Duodenal mucosa (tissue), 2 donors: ENCODE results near the gene FAM131C.
A peak's percentile ranks its signal among the peaks of the same experiment; 100 is the strongest.
"Not testable (repeated sequence)": the region's sequence is repeated elsewhere in the genome, so short reads cannot be mapped to it uniquely, and the experiment has no call there.

Source experiments
- H3K27ac ChIP-seq: one replicate; pipeline ENCODE4 v1.7.0; 2013; ENCODE audit warnings: low read depth, low read length
- H3K27me3 ChIP-seq, 2 donors: one replicate each; pipeline ENCODE4 v1.7.0; 2013; ENCODE audit warnings: low read length in 2 of 2, control low read depth in 1 of 2; ENCODE audit not compliant: insufficient read depth in 2 of 2, control insufficient read depth in 1 of 2
- H3K36me3 ChIP-seq, 2 donors: one replicate each; pipeline ENCODE4 v1.7.0; 2013; ENCODE audit warnings: low read length in 2 of 2, control low read depth in 1 of 2; ENCODE audit not compliant: insufficient read depth in 2 of 2, control insufficient read depth in 1 of 2
- H3K4me1 ChIP-seq, 2 donors: one replicate each; pipeline ENCODE4 v1.7.0; 2013; ENCODE audit warnings: low read length in 2 of 2, control low read depth in 1 of 2; ENCODE audit not compliant: insufficient read depth in 2 of 2, control insufficient read depth in 1 of 2
- H3K4me3 ChIP-seq, 2 donors: one replicate each; pipeline ENCODE4 v1.7.0; 2013; ENCODE audit warnings: low read length in 2 of 2, low read depth in 1 of 2
- H3K9ac ChIP-seq, 2 donors: one replicate each; pipeline ENCODE4 v1.7.0; 2013; ENCODE audit warnings: low read length in 2 of 2, low read depth in 1 of 2
- H3K9me3 ChIP-seq, 2 donors: one replicate each; pipeline ENCODE4 v1.7.0; 2013; ENCODE audit warnings: low read length in 2 of 2, control low read depth in 1 of 2; ENCODE audit not compliant: control insufficient read depth in 1 of 2

The FAM131C gene

DNA sequence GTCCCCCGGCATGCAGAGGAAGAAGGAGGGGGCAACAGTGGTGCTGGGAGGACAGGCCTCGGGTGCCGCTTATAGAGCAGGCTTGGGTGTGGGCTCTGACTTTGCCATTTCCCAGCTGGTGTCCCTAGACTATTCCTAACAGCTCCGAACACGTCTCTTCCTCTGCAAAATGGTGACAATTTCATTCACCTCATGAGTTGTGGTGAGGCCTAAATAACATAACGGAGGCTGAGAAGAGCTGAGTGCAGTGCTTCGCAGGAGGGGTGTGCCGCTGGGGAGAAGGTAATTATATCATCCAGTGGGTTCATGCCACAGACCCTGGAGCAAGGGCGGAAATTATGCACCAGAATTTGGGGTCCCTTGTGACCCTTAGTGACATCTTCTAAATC lies 10.8 kb downstream of the FAM131C start:
- H3K27me3 ChIP-seq, H3K27ac ChIP-seq, H3K4me3 ChIP-seq: not testable (repeated sequence)

DNA sequence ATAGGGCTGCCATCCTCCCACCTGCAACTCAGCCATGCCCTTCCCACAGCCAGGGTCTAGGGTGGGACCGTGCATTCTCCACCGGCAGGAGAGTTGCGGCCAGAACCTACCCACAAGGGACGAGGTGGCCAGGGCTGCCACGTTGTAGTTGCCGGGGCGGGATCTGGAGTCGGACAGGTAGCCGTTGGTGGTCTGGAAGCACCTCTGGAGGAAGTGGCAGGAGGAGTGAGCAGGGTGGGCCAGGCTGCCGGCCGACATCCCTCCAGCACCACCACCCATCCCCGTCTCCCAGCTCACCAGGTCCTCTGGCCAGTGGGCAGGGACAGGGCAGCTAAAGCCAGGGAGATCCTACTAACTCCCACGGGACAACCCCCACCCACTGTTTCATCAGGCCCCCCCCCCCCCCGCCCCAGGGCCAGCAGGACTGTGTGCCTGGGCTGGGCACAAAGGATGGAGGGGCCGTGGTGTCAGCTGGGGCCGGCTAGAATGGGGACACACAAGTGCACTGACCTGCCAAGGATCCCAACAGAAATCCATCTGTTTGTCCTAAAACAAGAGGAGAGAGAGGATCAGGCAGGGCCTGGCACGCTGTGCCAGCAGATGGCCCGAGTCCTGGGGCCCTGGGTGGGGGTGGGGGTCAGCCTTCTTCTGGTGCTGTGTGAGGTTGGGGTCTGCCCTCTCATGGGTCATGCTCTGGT lies 11.3 kb downstream of the FAM131C start:
- H3K27ac ChIP-seq, H3K36me3 ChIP-seq, H3K9me3 ChIP-seq, H3K4me3 ChIP-seq, H3K9ac ChIP-seq, H3K4me1 ChIP-seq, H3K27me3 ChIP-seq: not testable (repeated sequence)

More for the DNA sequence above, 10.8 kb downstream of the FAM131C start:
- H3K9ac ChIP-seq, H3K36me3 ChIP-seq, H3K9me3 ChIP-seq: not testable (repeated sequence)
- H3K4me1 ChIP-seq, result peaks cover 9 to 11% of the 10 kb centered on the region in 2 donors

DNA sequence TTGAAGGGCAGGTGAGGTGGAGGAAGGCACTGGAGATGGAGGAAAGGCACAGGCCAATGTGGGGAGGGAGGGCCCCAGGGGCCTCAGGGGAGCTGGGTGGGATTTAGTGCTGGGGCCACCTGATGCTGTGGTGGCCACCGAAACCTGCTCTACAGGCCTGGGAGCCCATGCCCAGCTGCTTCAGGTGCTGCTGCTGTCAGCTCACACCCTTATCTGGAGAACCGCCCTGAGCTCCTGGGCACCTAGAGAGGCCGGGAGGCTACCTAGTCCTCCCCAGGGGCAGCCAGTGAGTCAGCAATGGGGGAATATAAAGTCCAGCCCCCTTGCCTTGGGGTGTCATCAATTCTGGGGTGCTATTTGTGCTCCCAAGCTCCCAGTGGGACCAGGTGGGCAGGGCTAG lies 12.2 kb downstream of the FAM131C start:
- Histone ChIP-seq H3K9me3 (no peaks in the 10 kb centered on the region), H3K27me3 (no peaks in the 10 kb centered on the region), H3K4me1 (no peaks in the 10 kb centered on the region), H3K27ac (no peak overlapping the region), H3K9ac (no peak overlapping the region), H3K4me3 (no peak overlapping the region), H3K36me3 (no peaks in the 10 kb centered on the region)

DNA sequence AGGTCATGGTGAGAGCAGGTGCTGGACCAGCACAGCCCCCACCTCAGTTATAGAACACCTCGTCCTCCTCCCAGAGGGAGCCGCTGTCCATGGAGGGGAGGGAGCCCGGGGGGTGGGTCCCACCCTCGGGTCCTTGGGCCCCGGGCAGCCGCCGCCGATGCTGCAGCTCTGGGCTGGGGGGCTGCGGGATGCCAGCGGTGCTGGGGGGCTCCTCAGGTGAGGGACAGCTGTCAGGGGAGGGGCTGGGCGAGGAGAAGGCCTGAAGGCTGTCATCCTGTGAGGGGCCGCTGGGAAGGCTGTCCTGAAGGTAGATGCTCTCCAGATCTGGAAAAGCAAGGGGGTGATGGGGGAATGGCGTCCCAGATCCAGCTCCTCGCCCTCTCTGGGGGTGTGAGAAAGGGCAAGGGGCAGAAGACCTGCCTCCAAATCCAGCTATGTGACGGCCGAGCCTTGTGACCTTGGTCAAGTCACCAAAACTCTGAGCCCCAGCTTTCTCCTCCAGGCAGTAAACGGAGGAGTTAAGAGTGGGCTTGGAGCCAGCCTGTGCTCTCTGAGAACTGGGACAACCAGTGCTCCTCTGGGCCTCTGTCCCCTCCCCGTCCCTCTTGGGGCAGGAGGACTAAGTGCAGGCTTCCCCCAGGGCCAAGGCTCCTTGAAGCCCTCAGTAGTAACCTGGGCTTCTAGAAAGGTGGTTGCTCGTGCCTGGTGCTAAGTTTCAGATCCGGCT lies 14.9 kb downstream of the FAM131C start:
- H3K27ac ChIP-seq, result not testable (repeated sequence)

DNA sequence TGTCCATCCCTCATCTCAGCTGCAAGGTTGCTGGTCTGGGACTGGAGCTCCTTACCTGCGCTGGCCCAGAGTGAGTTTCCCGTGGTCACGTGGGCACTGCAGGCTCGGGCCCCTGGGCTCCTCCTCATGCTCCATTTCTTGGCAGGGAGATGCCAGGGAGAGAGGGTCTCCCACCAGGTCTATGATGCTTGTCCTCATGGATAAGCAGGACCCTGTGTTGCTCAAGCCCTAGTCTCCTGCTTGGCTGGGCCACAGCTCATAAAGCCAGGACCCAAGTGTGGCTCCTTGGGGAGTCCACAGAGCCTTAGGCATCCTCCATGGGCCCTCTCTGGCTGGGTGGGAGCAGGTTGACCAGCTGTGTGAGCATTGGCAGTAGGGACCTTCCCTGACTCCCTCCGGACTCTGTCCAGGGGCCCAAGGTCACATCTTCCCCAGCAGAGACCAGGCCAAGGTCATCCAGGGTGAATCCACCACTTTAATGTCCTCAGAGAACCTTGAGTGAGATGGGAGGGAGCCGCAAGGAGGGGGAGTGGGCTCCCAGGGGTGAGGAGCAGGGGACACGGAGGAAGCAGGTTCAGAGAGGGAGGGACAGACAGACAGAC lies 16.0 kb downstream of the FAM131C start:
- not testable (repeated sequence) for H3K27me3 ChIP-seq, H3K9me3 ChIP-seq, H3K36me3 ChIP-seq, H3K27ac ChIP-seq, H3K4me3 ChIP-seq, H3K9ac ChIP-seq, H3K4me1 ChIP-seq

More for the DNA sequence above, 14.9 kb downstream of the FAM131C start:
- H3K9ac ChIP-seq, H3K27me3 ChIP-seq, H3K9me3 ChIP-seq, H3K4me1 ChIP-seq, H3K36me3 ChIP-seq, H3K4me3 ChIP-seq: not testable (repeated sequence)

DNA sequence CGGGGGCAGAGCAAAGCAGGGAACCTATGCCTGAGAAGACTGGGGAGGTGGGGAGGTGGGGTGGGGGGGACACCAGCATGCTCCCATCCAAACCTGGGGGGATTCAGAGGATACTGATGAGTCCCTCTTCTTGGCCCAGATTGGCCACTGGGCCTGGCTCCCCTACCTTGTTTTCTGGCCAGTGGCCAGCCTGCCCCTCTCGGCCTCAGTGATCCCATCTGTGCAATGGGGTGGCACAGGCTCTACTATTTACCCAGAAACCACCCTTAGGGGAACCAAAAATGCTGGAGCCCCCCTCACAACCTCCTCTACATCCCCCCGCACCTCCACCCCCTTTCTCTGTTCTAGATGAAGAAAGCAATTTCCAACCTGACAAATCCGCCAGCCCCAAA lies 16.9 kb downstream of the FAM131C start:
- H3K27ac ChIP-seq, H3K9me3 ChIP-seq, H3K36me3 ChIP-seq, H3K4me1 ChIP-seq, H3K9ac ChIP-seq, H3K27me3 ChIP-seq, H3K4me3 ChIP-seq: not testable (repeated sequence)

DNA sequence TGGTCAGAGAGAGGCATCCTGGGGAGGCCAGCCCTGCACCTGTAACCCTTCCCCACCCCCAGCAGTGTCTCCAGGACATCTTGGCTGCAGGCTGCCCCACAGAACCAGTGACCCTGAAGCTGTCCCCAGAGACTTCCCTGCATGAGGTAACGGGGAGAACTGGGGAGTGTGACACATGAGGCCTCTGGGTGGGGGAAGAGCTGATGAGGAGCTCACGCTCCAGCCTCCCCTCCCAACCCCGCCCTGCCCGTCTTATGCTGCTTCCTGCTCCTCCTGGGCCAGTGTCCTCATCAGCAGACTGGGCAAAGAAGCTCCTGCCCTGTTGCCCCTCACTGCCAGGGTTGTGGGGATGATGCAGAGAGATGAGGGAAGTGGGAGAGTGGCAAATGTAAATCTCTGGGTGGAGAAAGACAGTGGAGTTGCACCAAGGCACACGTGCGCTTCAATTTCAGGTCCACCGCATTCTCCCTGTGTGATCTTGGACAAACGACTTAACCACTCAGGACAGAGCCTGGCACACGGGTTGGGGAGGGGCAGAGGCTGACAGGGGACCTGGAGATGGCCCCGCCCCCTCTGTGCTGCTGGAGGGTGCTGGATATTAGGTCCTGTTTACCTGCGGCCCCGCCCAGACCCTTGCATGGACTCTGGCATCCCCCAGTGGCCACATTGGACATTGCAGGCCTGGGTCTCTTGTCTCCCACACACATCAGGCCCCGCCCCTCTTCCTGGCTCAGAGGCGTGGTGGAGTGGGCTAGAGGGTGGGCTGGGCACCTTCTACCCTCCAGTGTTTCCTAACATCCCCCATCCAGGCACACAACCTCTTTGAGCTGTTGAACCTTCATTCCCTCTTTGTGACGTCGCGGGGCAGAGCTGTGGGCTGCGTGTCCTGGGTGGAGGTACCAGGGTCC lies 17.6 kb downstream of the FAM131C start:
- Histone ChIP-seq H3K4me1 (no peaks in the 10 kb centered on the region), H3K27me3 (no peaks in the 10 kb centered on the region), H3K4me3 (peak overlapping the region in 1 of 2 donors; percentile 16), H3K36me3 (no peaks in the 10 kb centered on the region), H3K9me3 (no peaks in the 10 kb centered on the region), H3K9ac (no peak overlapping the region), H3K27ac (no peak overlapping the region)

DNA sequence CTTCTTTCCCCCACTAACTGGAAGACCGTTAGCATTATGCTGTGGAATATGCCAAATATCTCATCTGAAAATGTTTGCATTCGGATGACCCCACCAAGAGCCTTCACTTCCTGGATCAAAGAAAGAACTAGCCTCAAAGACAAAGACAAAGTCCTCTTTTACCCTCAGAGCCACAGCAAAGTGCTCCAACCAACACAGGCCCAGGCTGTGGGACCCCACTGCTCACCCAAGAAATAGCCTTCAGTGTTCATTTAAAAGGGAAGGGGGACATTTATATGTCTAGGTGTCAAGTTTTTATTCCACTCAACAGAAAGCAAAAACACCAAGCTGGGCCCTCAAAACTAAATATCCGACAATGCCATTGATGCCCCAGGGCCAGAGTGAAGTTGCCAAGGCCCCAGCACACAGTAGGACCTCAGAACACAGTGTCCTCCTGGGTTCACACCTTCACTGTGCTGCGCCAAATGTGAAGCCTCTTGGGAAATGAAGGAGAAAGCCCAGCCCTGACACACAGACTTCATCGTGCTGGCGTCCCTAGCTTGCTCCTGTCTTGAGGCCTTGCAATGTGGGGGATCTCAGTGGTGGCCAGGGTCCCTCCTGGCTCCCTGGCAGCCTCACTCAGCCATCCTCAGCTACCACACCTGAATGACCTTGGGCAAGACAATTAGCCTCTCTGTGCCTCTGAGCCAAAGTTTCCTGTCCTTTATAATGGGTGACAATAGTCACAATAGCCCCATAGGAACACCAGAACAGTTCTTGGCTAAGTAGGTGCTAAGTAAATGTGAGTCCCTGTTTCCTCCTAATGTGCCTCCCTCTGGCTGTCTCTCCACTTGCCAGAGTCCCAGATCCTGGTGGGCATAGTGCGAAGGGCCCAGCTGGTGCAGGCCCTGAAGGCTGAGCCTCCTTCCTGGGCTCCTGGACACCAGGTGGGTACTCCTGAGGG lies 18.6 kb downstream of the FAM131C start:
- Histone ChIP-seq H3K4me1 (no peaks in the 10 kb centered on the region), H3K9me3 (no peaks in the 10 kb centered on the region), H3K9ac (no peak overlapping the region), H3K27me3 (no peaks in the 10 kb centered on the region), H3K4me3 (no peak overlapping the region), H3K27ac (no peak overlapping the region), H3K36me3 (no peaks in the 10 kb centered on the region)

DNA sequence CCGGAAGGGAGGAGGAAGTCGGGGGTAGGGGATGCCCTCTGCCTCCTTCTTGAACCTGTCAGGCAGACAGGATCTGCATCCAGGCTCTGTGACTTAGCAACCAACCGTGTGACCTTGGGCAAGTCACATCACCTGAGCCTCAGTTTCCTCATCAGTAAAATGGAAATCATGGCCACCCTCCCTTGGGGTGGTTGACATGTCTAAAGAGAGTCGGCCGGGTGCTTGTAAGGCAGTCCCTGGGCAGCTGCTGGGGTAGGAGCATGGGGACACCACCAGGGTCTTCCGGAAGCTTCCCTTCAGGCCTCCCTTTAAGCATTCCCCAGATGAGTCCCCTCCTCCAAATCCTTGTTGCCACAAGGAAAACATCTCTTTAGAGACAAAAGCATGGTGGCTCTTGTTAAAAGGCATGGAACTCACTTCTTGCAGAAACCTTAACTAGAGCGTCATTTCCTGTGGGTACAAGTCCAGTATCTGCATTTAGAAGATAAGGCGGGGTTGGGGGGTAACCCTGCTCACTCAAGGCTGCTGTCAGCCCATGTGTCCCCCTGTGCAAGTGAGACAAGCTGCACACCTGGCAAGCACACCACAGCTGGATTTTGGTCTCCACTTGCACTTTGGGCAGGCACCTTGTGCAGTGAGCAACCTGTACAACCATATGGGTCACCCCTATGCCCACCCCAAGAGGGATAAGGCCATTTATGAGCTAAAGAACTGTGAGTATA lies 19.5 kb downstream of the FAM131C start:
- Histone ChIP-seq H3K4me1 (no peaks in the 10 kb centered on the region), H3K36me3 (no peaks in the 10 kb centered on the region), H3K27me3 (no peaks in the 10 kb centered on the region), H3K9me3 (no peaks in the 10 kb centered on the region), H3K9ac (no peak overlapping the region), H3K27ac (no peak overlapping the region), H3K4me3 (no peak overlapping the region)
